GM19455 (cell line): Measurements from ENCODE around the gene PTK6.
A peak's percentile ranks its signal among the peaks of the same experiment; 100 is the strongest.

Experiments
- ATAC-seq: cut with Tn5 transposase; IDR thresholded peaks from one replicate; pipeline ENCODE4 v1.9.1; 2021; ENCODE audit not compliant: unreplicated experiment

Gene PTK6

GRCh38 chr20:63545814-63546213 is 8.6 kb upstream of the PTK6 start:
- no peak for ATAC-seq

GRCh38 chr20:63544958-63545516 is 7.9 kb upstream of the PTK6 start:
- no peak for ATAC-seq

GRCh38 chr20:63544241-63544957 is 7.2 kb upstream of the PTK6 start:
- no peak for ATAC-seq

GRCh38 chr20:63543733-63544132 is 6.6 kb upstream of the PTK6 start:
- no peak for ATAC-seq

- no peak for ATAC-seq
Observed at GRCh38 chr20:63543131-63543530, 6.0 kb upstream of the PTK6 start.

GRCh38 chr20:63542696-63543095 is 5.5 kb upstream of the PTK6 start:
- no peak for ATAC-seq

GRCh38 chr20:63542031-63542559 is 4.9 kb upstream of the PTK6 start:
- no peak for ATAC-seq

- ATAC-seq = no peak
Observed at GRCh38 chr20:63541371-63541770, 4.2 kb upstream of the PTK6 start.

GRCh38 chr20:63540417-63541186 is 3.4 kb upstream of the PTK6 start:
- no peak for ATAC-seq

- no peak for ATAC-seq
Observed at GRCh38 chr20:63539441-63540370, 2.5 kb upstream of the PTK6 start.

GRCh38 chr20:63539092-63539430 is 1.9 kb upstream of the PTK6 start:
- ATAC-seq = no peak

- no peak for ATAC-seq
Observed at GRCh38 chr20:63538204-63539091, 1.3 kb upstream of the PTK6 start.

- ATAC-seq = peak; percentile 81
Observed at GRCh38 chr20:63537525-63538203, 488 bp upstream of the PTK6 start.

- no peak for ATAC-seq
Observed at GRCh38 chr20:63536241-63536977, 767 bp downstream of the PTK6 start.

- ATAC-seq = no peak
Observed at GRCh38 chr20:63534831-63535651, 2.1 kb downstream of the PTK6 start.

- ATAC-seq = no peak
Observed at GRCh38 chr20:63534427-63534830, 2.7 kb downstream of the PTK6 start.

- no peak for ATAC-seq
Observed at GRCh38 chr20:63533871-63534393, 3.2 kb downstream of the PTK6 start.

- no peak for ATAC-seq
Observed at GRCh38 chr20:63533388-63533787, 3.8 kb downstream of the PTK6 start.
